NCI-H1930 (cell line): ENCODE data around the gene FER1L5.
"Not testable (repeated sequence)": the region's sequence is repeated elsewhere in the genome, so short reads cannot be mapped to it uniquely, and the experiment has no call there.

ENCODE experiments used
- DNase-seq, 2 experiments: peaks; one replicate each; lab custom pipeline; 2025; lab: John Stamatoyannopoulos, UW

FER1L5 gene

GRCh38 chr2:96636551-96637171 is 5.9 kb upstream of the FER1L5 start:
- DNase-seq, result no peak

GRCh38 chr2:96637385-96638143 is 5.0 kb upstream of the FER1L5 start:
- DNase-seq, result peak in 1 of 2 experiments; percentile 40

GRCh38 chr2:96638144-96639121 is 4.1 kb upstream of the FER1L5 start, which contains the start of gene KANSL3:
KANSL3 (minus strand) TSS chr2:96638312; CDS start chr2:96637135, 1,177 bp downstream.
- DNase-seq, result peak; percentile 82 to 95

GRCh38 chr2:96647681-96648080 is 5.1 kb downstream of the FER1L5 start:
- no peak for DNase-seq

GRCh38 chr2:96648306-96648930 is 5.9 kb downstream of the FER1L5 start:
- no peak for DNase-seq

GRCh38 chr2:96649342-96649741 is 6.8 kb downstream of the FER1L5 start:
- DNase-seq, result no peak

GRCh38 chr2:96651793-96652192 is 9.2 kb downstream of the FER1L5 start:
- DNase-seq, result no peak

- not testable (repeated sequence) for DNase-seq
Measured at GRCh38 chr2:96654791-96655190, 12.2 kb downstream of the FER1L5 start.

GRCh38 chr2:96655526-96655925 is 13.0 kb downstream of the FER1L5 start:
- no peak for DNase-seq

- no peak for DNase-seq
Measured at GRCh38 chr2:96656540-96656939, 14.0 kb downstream of the FER1L5 start.

- no peak for DNase-seq
Measured at GRCh38 chr2:96661324-96661723, 18.8 kb downstream of the FER1L5 start.

GRCh38 chr2:96662360-96662759 is 19.8 kb downstream of the FER1L5 start:
- DNase-seq, result no peak

GRCh38 chr2:96663177-96663576 is 20.6 kb downstream of the FER1L5 start:
- no peak for DNase-seq

GRCh38 chr2:96663829-96664228 is 21.3 kb downstream of the FER1L5 start:
- no peak for DNase-seq

GRCh38 chr2:96664366-96664925 is 21.9 kb downstream of the FER1L5 start:
- no peak for DNase-seq

- no peak for DNase-seq
Measured at GRCh38 chr2:96665083-96665569, 22.6 kb downstream of the FER1L5 start.

- not testable (repeated sequence) for DNase-seq
Measured at GRCh38 chr2:96665717-96666116, 23.2 kb downstream of the FER1L5 start.

GRCh38 chr2:96668771-96669170 is 26.2 kb downstream of the FER1L5 start:
- DNase-seq, result no peak

- no peak for DNase-seq
Measured at GRCh38 chr2:96669539-96670215, 27.1 kb downstream of the FER1L5 start.

GRCh38 chr2:96679848-96680247 is 37.3 kb downstream of the FER1L5 start:
- no peak for DNase-seq
